GM21619 (cell line): Measurements from ENCODE around the gene TAF5.
"Not testable (repeated sequence)": the region's sequence is repeated elsewhere in the genome, so short reads cannot be mapped to it uniquely, and the experiment has no call there.

Source experiments
- ATAC-seq: cut with Tn5 transposase; IDR thresholded peaks from one replicate; pipeline ENCODE4 v1.9.1; 2021; ENCODE audit not compliant: unreplicated experiment

The TAF5 gene

DNA sequence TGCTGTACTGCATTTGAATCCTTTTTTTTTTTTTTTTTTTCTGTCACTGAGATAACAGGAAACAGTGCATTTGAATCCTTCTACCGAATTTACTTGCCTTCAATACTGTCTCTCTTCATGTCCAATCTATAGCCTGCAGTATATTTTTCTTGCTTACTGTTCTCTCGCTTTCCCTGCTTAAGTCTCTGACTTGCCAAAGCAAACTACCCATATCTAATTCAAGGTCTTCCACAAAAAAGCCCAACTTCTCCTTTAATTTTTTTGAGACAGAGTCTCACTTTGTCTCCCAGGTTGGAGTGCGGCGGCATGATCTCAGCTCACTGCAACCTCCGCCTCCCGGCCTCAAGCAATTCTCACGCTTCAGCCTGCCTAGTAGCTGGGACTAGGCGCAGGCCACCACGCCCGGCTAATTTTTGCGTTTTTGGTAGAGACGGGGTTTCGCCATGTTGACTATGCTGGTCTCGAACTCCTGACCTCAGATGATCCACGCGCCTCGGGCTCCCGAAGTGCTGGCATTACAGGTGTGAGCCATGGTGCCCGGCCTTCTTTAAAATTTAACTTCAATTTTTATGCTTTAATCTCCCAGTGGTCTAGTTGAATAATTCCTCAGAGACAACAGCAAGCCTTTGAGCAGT is 29.5 kb downstream of the TAF5 start:
- ATAC-seq = no peak

DNA sequence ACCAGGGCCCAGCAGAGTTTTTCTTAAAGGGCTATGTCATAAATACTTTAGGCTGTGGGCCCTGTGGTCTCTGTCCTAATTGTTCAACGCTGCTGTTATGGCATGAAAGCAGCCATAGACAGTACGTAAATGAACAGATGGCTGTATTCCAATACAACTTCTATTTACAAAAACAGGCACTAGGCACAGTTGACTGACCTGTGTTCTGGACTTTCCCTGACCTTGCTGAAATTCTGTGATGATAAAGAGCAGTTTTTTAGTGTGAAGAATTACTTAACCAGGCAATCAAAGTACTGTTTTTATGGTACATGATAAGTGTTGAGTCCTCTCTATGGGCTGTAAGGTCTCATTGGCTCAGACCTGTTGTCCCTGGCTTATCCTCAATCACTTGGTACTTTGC is 45.8 kb downstream of the TAF5 start:
- ATAC-seq = no peak

DNA sequence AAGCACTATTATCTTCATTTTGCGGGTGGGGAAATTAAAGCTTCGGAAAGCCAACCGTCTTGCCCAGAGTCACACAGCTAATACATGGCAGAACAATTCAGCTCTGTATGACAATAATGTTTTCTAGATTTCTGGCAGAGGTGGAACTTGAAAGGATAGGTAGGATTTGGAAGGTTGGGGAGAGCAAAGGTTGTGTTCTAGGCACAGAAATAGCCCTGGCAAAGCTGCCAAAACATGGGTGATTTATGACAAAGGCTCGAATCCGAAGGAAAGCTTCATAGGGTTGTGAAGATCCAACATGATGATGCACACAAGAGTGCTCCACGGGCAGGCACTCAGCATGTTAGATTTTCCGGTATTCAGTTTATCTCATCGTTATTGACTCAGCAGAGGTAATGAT is 47.8 kb downstream of the TAF5 start:
- ATAC-seq = no peak

DNA sequence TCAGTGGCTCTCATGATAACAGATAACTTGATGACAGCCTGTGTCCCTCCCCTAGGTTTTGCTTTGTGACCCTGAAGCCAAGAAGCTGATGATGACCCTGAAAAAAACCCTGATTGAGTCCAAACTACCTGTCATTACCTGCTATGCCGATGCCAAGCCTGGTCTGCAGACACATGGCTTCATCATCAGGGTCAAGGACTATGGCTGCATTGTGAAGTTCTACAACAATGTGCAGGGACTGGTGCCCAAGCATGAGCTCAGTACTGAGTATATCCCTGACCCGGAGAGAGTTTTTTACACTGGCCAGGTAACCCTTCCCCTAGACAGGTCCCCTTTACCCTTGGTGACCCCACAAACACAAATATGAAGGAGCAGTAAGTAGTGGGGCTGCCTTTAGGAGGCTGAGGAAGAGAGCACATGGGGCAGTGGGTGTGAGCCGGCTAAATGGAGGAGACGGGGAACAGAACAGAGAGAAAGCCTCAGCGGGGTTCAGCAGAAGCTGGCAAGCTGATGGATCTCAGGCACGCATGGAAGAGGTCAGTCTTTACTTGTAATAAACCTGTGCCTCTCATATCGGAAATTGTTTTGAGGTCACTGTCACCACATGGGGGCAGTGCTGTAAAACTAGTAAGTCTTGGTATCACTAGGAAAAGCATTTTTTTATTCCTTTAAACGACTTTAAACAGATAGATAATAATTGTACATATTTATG is 48.8 kb downstream of the TAF5 start:
- no peak for ATAC-seq

DNA sequence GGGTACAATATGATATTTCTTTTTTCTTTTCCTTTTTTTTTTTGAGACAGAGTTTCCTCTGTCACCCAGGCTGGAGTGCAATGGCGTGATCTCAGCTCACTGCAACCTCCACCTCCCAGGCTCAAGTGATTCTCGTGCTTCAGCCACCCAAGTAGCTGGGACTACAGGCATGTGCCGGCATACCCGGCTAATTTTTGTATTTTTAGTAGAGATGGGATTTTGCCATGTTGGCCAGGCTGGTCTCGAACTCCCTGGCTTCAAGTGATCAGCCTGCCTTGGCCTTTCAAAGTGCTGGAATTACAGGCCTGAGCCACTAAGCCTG is 49.3 kb downstream of the TAF5 start:
- not testable (repeated sequence) for ATAC-seq

DNA sequence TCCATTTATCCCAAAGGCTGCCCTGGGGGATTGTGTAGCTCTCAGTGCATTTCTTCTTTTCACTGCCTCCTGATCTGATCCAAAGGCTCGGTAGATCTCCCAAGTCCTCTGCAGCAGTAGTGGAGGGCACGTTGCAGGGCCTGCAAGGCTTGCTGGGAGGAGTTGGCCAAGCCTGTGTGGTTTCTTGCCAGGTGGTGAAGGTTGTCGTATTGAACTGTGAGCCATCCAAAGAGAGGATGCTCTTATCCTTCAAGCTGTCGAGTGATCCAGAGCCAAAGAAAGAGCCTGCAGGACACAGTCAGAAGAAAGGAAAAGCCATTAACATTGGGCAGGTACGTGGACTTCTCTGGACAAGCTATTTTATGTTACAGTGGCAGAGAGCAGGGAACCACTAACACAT is 49.8 kb downstream of the TAF5 start:
- ATAC-seq = no peak

DNA sequence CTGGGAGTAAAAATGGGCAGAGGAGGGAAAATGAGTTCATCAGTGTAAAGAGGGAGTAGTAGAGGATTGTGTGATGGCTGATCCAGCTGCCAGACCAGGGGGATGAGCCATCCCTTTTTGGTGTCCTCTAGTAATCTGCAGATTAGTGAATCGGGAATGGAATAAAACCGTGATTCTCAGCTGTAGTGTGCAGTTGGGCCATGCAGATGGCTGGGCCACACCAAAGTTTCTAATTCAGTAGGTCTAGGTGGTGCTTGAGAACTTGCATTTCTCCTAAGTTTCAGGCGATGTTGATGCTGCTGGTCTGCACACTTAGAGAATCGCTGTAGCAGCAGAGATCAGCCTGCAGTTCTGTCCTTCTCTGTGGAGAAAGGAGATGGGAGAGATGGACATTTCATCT is 51.3 kb downstream of the TAF5 start:
- ATAC-seq = no peak

DNA sequence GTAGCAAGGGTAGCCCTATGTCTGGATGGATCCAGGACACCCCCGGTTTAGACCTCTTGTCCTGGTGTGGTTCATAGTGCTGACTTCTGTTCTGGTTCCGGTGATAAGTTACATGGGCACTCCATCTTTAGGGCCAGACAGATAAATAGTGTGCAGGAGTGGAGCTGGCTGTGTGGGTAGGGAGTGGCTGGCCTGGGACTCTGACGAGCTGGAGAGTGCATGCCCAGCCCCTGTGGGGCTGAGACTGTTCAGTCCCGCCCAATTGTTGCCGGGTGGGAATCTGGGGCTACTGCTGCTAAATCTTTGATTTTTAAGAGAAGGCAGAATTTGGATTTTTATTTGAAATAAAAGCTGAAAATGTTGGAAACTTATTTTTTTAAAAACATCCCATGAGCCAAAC is 56.0 kb downstream of the TAF5 start:
- ATAC-seq = no peak

DNA sequence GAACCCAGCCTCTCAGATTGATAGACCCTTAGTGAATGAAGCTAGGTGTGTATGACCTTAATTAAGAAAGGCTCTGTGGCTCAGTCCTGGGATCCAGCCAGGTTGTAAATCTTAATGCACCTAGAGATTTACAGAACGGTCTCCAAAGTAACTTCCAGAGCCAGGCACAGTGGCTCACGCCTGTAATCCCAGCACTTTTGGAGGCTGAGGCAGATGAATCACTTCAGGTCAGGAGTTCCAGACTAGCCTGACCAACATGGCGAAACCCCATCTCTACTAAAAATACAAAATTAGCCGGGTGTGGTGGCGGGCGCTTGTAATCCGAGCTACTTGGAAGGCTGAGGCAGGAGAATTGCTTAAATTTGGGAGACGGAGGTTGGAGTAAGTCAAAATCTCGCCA is 60.1 kb downstream of the TAF5 start:
- ATAC-seq = no peak

DNA sequence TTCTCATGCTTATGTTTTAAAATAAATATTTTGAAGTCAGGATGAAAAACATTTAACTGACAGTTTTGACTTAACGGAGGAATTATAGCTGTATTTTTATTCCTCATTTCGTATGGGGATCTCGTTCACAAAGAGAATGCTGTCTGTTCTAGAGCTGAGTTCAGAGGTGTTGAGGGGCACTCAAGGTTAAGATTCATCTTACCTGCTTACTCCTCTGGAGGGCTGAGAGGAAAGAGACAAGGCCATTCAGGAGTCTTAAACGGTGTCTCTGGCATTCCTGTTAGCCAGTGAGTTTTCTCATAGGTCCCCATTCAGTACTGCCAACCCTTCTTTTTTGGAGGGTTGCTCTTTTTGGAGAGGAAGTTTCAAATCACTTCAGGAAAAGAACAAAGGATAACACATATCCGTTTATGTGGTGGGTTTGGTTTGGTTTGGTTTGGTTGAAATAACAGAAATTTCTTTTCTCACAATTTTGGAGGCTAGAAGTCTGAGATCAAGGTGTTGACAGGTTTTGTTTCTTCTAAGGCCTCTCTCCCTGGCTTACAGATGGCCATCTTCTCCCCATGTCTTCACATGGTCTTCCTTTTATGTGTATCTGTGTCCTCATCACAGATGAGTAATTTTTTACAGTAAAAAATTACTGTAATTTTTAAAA is 61.3 kb downstream of the TAF5 start:
- no peak for ATAC-seq

DNA sequence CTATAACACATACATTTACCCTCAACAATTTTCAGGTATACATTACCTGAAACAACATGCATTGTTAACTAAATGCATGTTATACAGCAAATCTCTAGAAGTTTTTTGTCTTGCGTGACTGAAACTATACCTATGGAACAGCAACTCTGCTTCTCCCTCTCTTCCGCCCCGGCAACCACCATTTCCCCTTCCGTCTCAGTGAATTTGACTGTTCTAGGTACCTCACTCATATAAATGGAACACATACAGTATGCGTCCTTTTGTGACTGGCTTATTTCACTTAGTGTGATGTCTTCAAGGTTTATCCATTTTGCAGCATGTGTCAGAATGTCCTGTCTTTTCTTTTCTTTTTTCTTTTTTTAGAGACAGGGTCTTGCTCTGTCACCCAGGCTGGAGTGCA is 61.9 kb downstream of the TAF5 start:
- ATAC-seq = no peak

DNA sequence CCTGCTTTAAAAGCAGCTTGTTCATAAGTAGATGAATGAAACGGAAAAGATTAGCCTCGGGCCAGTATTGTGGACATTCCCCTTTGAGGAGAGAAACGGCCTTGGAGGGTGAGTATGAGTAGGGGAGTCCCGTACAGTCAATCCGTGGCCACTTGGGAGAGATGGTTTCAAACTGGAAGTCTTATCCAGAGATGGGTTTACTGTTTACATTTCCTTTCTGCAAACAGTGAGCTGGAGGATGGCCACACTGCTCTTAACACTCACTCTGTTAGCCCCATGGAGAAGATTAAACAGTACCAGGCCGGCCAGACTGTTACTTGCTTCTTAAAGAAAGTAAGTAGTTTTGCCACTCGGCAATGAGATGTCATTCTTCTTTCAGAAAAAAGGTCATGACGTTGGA is 64.1 kb downstream of the TAF5 start:
- ATAC-seq = no peak

DNA sequence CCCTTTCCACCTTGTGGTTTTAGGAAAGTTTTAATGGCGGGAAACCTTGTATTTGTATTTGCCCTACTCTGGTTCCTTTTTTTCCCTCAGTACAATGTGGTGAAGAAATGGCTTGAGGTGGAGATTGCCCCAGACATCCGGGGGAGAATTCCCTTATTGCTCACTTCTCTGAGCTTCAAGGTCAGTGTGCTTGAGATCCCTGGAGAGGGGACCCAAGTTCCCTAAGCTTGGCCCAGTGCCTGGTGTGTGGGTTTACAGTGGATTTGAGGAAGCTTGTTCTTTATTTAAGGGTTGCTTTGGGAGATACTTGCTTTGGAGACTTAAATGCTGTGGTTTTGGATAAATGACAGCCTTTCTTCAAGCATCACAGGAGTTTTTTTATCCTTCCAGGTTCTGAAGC is 66.1 kb downstream of the TAF5 start:
- no peak for ATAC-seq
